GM12878 (cell line): ENCODE measurements around the gene PLSCR1. TPM values are rescaled to one million over a fixed set of nuclear protein-coding genes. Genes with fewer than 3 reads are reported as not detected.

Source experiments
- ATAC-seq: fragments of 200-7000 bp; cut with Tn5 transposase; 3 replicates; pipeline ENCODE4 v1.9.1; 2020; ENCODE audit warnings: mild to moderate bottlenecking, moderate library complexity
- BruUV-seq: library from RNA; stranded (reverse); fragments of 400-500 nt; replicated peaks from 2 replicates; lab custom pipeline; 2021; lab: Mats Ljungman, UMichigan
- CTCF ChIA-PET: fragments of 300-600 bp; sonication (Branson Sonifier 250); formaldehyde crosslinking; extraction: SDS; loops from one replicate; lab custom pipeline; 2021; ENCODE audit warnings: inconsistent platforms; lab: Yijun Ruan, JAX
- POLR2A ChIA-PET: fragments of 350-600 bp; formaldehyde crosslinking; extraction: SDS; loops from one replicate; lab custom pipeline; 2021; ENCODE audit warnings: inconsistent platforms; lab: Charles Lee
- RAD21 ChIA-PET: fragments of 300-600 bp; sonication (Branson Sonifier 250); formaldehyde crosslinking; loops from one replicate; lab custom pipeline; 2023; ENCODE audit warnings: antibody characterized with exemption; ENCODE audit not compliant: unreplicated experiment; lab: Charles Lee
- SMC1A ChIA-PET: fragments of 300-600 bp; sonication (Branson Sonifier 250); formaldehyde crosslinking; loops from one replicate; lab custom pipeline; 2023; ENCODE audit not compliant: unreplicated experiment, uncharacterized antibody; lab: Charles Lee
- DNase-seq: peaks from one replicate; pipeline ENCODE4 v3.0.0-alpha.2; 2011; ENCODE audit warnings: low read depth, low spot score
- FAIRE-seq: peaks from 3 replicates; lab custom pipeline; 2011; peaks lifted over from hg19 to GRCh38; lab: Jason Lieb, UNC
- H2AFZ ChIP-seq: 2 replicates; pipeline ENCODE4 v1.6.0; 2011; ENCODE audit warnings: low read depth, low read length, control low read depth; ENCODE audit not compliant: control insufficient read depth
- H3K27ac ChIP-seq: 2 replicates; pipeline ENCODE4 v1.5.1; 2011; ENCODE audit warnings: control low read depth; ENCODE audit not compliant: control insufficient read depth, insufficient read depth
- H3K27me3 ChIP-seq, 2 experiments: replicated peaks in 1 of 2; 2 replicates each; pipeline versions ENCODE4 v1.6.0 to v1.6.1; 2011; ENCODE audit warnings: low read length in 1 of 2; ENCODE audit not compliant: control insufficient read depth in 2 of 2, insufficient read depth in 2 of 2
- H3K36me3 ChIP-seq, 2 experiments: 2 replicates each; pipeline ENCODE4 v1.5.1; 2011; ENCODE audit warnings: low read length in 1 of 2; ENCODE audit not compliant: control insufficient read depth in 2 of 2, insufficient read depth in 2 of 2
- H3K4me1 ChIP-seq: 2 replicates; pipeline ENCODE4 v1.6.1; 2011; ENCODE audit warnings: mild to moderate bottlenecking, low read length, moderate library complexity, mixed read lengths; ENCODE audit not compliant: control insufficient read depth, insufficient read depth
- H3K4me2 ChIP-seq: 2 replicates; pipeline ENCODE4 v1.6.0; 2011; ENCODE audit warnings: control low read depth; ENCODE audit not compliant: control insufficient read depth, insufficient read depth
- H3K4me3 ChIP-seq: fragments of 200-600 bp; sonication (generic); 2 replicates; pipeline ENCODE4 v1.5.1; 2016
- H3K79me2 ChIP-seq: 2 replicates; pipeline ENCODE4 v1.6.0; 2011; ENCODE audit warnings: low read length; ENCODE audit not compliant: control insufficient read depth, insufficient read depth
- H3K9ac ChIP-seq: 2 replicates; pipeline ENCODE4 v1.8.0; 2011; ENCODE audit warnings: low read length, control low read depth, mixed read lengths; ENCODE audit not compliant: control insufficient read depth, insufficient read depth
- H3K9me3 ChIP-seq: replicated peaks from 3 replicates; pipeline ENCODE4 v1.5.1; 2011; ENCODE audit warnings: mild to moderate bottlenecking, low read length; ENCODE audit not compliant: control insufficient read depth, insufficient read depth
- H4K20me1 ChIP-seq: 2 replicates; pipeline ENCODE4 v1.6.0; 2011; ENCODE audit not compliant: control insufficient read depth, insufficient read depth
- CBX3 ChIP-seq: fragments of 200-600 bp; sonication (generic); IDR thresholded peaks from 2 replicates; pipeline ENCODE4 v1.6.1; 2016; ENCODE audit warnings: low read depth, borderline replicate concordance
- CUX1 ChIP-seq: IDR thresholded peaks from 2 replicates; pipeline ENCODE4 v1.6.1; 2012; ENCODE audit warnings: improper control_type of control experiment, low read depth, low read length; ENCODE audit not compliant: insufficient replicate concordance
- HSF1 ChIP-seq: fragments of 150-350 bp; IDR thresholded peaks from 2 replicates; pipeline ENCODE4 v1.6.1; 2014; ENCODE audit warnings: mild to moderate bottlenecking, low read depth, low read length
- JUND ChIP-seq: IDR thresholded peaks from 2 replicates; pipeline ENCODE4 v1.6.1; 2012; ENCODE audit warnings: low read depth, mild to moderate bottlenecking, low read length, improper control_type of control experiment, moderate library complexity
- NR2F1 ChIP-seq: fragments of 450-650 bp; conservative IDR thresholded peaks from 2 replicates; pipeline ENCODE4 v1.6.1; 2017; ENCODE audit warnings: mild to moderate bottlenecking
- RBBP5 ChIP-seq: fragments of 200-600 bp; sonication (generic); conservative IDR thresholded peaks from 2 replicates; pipeline ENCODE4 v1.6.1; 2016
- YY1 ChIP-seq: IDR thresholded peaks from 2 replicates; pipeline ENCODE4 v1.6.1; 2011; ENCODE audit warnings: low read depth, mild to moderate bottlenecking, low read length
- ZBTB11 ChIP-seq: fragments of 450-650 bp; formaldehyde crosslinking; IDR thresholded peaks from 2 replicates; pipeline ENCODE4 v1.5.0; 2022; ENCODE audit warnings: mild to moderate bottlenecking, missing genetic modification characterization
- ZNF24 ChIP-seq: fragments of 450-650 bp; IDR thresholded peaks from 2 replicates; pipeline ENCODE4 v1.6.1; 2017; ENCODE audit warnings: antibody characterized with exemption, mild to moderate bottlenecking
- WGBS: methylation state at CpG from one replicate; pipeline ENCODE4 v1.1.6; 2016; ENCODE audit warnings: low lambda C conversion rate; ENCODE audit not compliant: insufficient replicate concordance, insufficient coverage; ENCODE audit errors: missing lambda C conversion rate; 5-methylcytosine and 5-hydroxymethylcytosine counted together
- in situ Hi-C: fragments of 300-500 bp; cut with MboI; formaldehyde crosslinking; loops from 9 replicates; pipeline ENCODE4 v1.14.3; 2018; ENCODE audit warnings: mixed read lengths
- intact Hi-C: fragments of 100-400 bp; cut with micrococcal nuclease; formaldehyde crosslinking; loops from one replicate; pipeline ENCODE4 v1.14.2; 2022; ENCODE audit not compliant: unreplicated experiment
- polyA plus RNA-seq, 11 experiments: library from polyadenylated mRNA; depleted of rRNA in 4 of 11; unstranded in 6 of 11; stranded (reverse) in 5 of 11; fragments of >200 nt; fragmentation: Nextera tagmentation in 4 of 11; fragmentation: Illumina TruSeq in 1 of 11; extraction: Ambion mirVana in 4 of 11; extraction: Trizol in 1 of 11; gene quantifications; 1 replicate in 1 of 11; 2 replicates in 10 of 11; pipeline versions ENCODE4 v1.2.1 to v1.2.3, GENCODE V29; 2011 to 2016; ENCODE audit warnings: inconsistent platforms in 2 of 11, missing spikeins in 2 of 11, low read depth in 1 of 11
- total RNA-seq, 4 experiments: library from RNA; depleted of rRNA in 3 of 4; stranded (reverse); fragments of >200 nt in 3 of 4; fragmentation: Illumina TruSeq in 1 of 4; extraction: Trizol in 1 of 4; gene quantifications; 2 replicates each; pipeline versions ENCODE4 v1.2.1 to v1.2.3, GENCODE V29; 2013 to 2021

PLSCR1 gene
- total and polyA plus RNA-seq, 10 of the 15 experiments (the other 5 are each of a cell fraction or from before 2014, with no cell fraction given) = 35.4 to 77.8 (median 41.1) TPM

GRCh38 chr3:146575636-146576035 is 31.2 kb upstream of the PLSCR1 start:
- RAD21 ChIA-PET = interaction anchor here (1.2 kb wide), 1 partner anchor 510 kb away, joined by 3 read pairs; no protein-coding TSS in a partner anchor
- TF ChIP-seq JUND (no peak), NR2F1 (no peak), ZBTB11 (CRISPR knock-in tag) (no peak), CBX3 (no peak), YY1 (no peak), ZNF24 (no peak), RBBP5 (no peak), HSF1 (no peak), CUX1 (no peak)
- intact Hi-C loops = loop anchor here (5.0 kb wide), 1 partner anchor 513 kb away; no protein-coding TSS in a partner anchor

More at GRCh38 chr3:146575636-146576035, 31.2 kb upstream of the PLSCR1 start:
- Histone ChIP-seq H3K4me1 (no peaks in the 10 kb centered on the region), H3K36me3 (no peaks in the 10 kb centered on the region), H3K9ac (no peak overlapping the region), H3K79me2 (no peaks in the 10 kb centered on the region), H3K4me3 (no peak overlapping the region), H2AFZ (no peak overlapping the region), H3K9me3 (no peaks in the 10 kb centered on the region), H4K20me1 (no peaks in the 10 kb centered on the region), H3K4me2 (no peak overlapping the region), H3K27me3 (no peaks in the 10 kb centered on the region), H3K27ac (no peak overlapping the region)
- WGBS = 44% methylated on average over 2 of the region's 2 CpGs
- ATAC-seq (no peak), DNase-seq (no peak), FAIRE-seq (no peak)
- SMC1A ChIA-PET = interaction anchor here (0.8 to 1.6 kb wide), 4 partner anchors 8 to 510 kb away, joined by 3 to 4 read pairs (median 4); no protein-coding TSS in a partner anchor
- POLR2A ChIA-PET = no interaction called here
- no TSS peak for BruUV-seq
- CTCF ChIA-PET = interaction anchor here (0.9 to 2.0 kb wide), 5 partner anchors 381 to 388 kb away, joined by 3 to 9 read pairs (median 4); no protein-coding TSS in a partner anchor
- in situ Hi-C loops = loop anchor here (5.0 to 25.0 kb wide), 2 partner anchors 358 to 513 kb away; no protein-coding TSS in a partner anchor
